ENCODE data around the gene DUSP22.
A peak's percentile ranks its signal among the peaks of the same experiment; 100 is the strongest.
"Not testable (repeated sequence)": the region's sequence is repeated elsewhere in the genome, so short reads cannot be mapped to it uniquely, and the experiment has no call there.

The DUSP22 gene

GRCh38 chr6:291697-292505 lies at the start of gene DUSP22:
Gene DUSP22, plus strand, starts transcription at chr6:292487. Its CDS starts 53 bp downstream, at chr6:292540.
- Mint-ChIP-seq H3K4me3 (peak within 1 kb of the TSS; percentile 87 to 98), H3K4me1 (peaks cover 54% of the 10 kb centered on the region), H3K27ac (peak within 1 kb of the TSS; percentile 86 to 98), H3K27me3 (no peaks in the 10 kb centered on the region), H3K9me3 (no peaks in the 10 kb centered on the region)
- DNase-seq (peak; percentile 95), ATAC-seq (peak; percentile 78)

- no peak for ATAC-seq
- no peak for DNase-seq
- no peaks in the 10 kb centered on the region for H3K27me3 Mint-ChIP-seq
- peaks cover 20% of the 10 kb centered on the region for H3K4me1 Mint-ChIP-seq
- H3K4me3 Mint-ChIP-seq = no peak overlapping the region
- no peaks in the 10 kb centered on the region for H3K9me3 Mint-ChIP-seq
- H3K27ac Mint-ChIP-seq = no peak overlapping the region
Observed at GRCh38 chr6:246352-246751, 45.9 kb upstream of the DUSP22 start.

- Mint-ChIP-seq H3K4me1 (peaks cover 26% of the 10 kb centered on the region), H3K4me3 (no peak overlapping the region), H3K27ac (no peak overlapping the region), H3K27me3 (no peaks in the 10 kb centered on the region), H3K9me3 (no peaks in the 10 kb centered on the region)
- ATAC-seq (no peak), DNase-seq (no peak)
Observed at GRCh38 chr6:247351-247750, 44.9 kb upstream of the DUSP22 start.

GRCh38 chr6:248046-248445 lies 44.2 kb upstream of the DUSP22 start:
- H3K4me1 Mint-ChIP-seq = peaks cover 33% of the 10 kb centered on the region
- not testable (repeated sequence) for H3K4me3 Mint-ChIP-seq, DNase-seq, H3K9me3 Mint-ChIP-seq, H3K27me3 Mint-ChIP-seq, H3K27ac Mint-ChIP-seq, ATAC-seq

- H3K4me1 Mint-ChIP-seq = peaks cover 52% of the 10 kb centered on the region
- no peak for ATAC-seq
- peak overlapping the region in 1 of 2 donors; percentile 89 for H3K27ac Mint-ChIP-seq
- H3K9me3 Mint-ChIP-seq = no peaks in the 10 kb centered on the region
- H3K27me3 Mint-ChIP-seq = no peaks in the 10 kb centered on the region
- DNase-seq = no peak
- peak overlapping the region in 1 of 2 donors; percentile 32 for H3K4me3 Mint-ChIP-seq
Observed at GRCh38 chr6:250676-251075, 41.6 kb upstream of the DUSP22 start.

- DNase-seq (no peak), ATAC-seq (peak; percentile 92)
- Mint-ChIP-seq H3K4me3 (peak overlapping the region; percentile 23 to 49), H3K27ac (peak overlapping the region; percentile 72 to 89), H3K4me1 (peaks cover 53% of the 10 kb centered on the region), H3K27me3 (no peaks in the 10 kb centered on the region), H3K9me3 (no peaks in the 10 kb centered on the region)
Observed at GRCh38 chr6:251920-252319, 40.4 kb upstream of the DUSP22 start.

- peak; percentile 42 for ATAC-seq
- no peaks in the 10 kb centered on the region for H3K9me3 Mint-ChIP-seq
- H3K27ac Mint-ChIP-seq = no peak overlapping the region
- H3K27me3 Mint-ChIP-seq = no peaks in the 10 kb centered on the region
- H3K4me1 Mint-ChIP-seq = peaks cover 63% of the 10 kb centered on the region
- H3K4me3 Mint-ChIP-seq = peak overlapping the region; percentile 41 to 44
- DNase-seq = no peak
Observed at GRCh38 chr6:252775-253535, 39.3 kb upstream of the DUSP22 start.

- Mint-ChIP-seq H3K4me3 (no peak overlapping the region), H3K27me3 (no peaks in the 10 kb centered on the region), H3K4me1 (peaks cover 66% of the 10 kb centered on the region), H3K9me3 (no peaks in the 10 kb centered on the region), H3K27ac (peak overlapping the region in 1 of 2 donors; percentile 83)
- no peak for ATAC-seq
- DNase-seq = no peak
Observed at GRCh38 chr6:254016-254415, 38.3 kb upstream of the DUSP22 start.

- Mint-ChIP-seq H3K4me1 (peaks cover 72% of the 10 kb centered on the region), H3K27ac (no peak overlapping the region), H3K4me3 (no peak overlapping the region), H3K9me3 (no peaks in the 10 kb centered on the region), H3K27me3 (no peaks in the 10 kb centered on the region)
- ATAC-seq (no peak), DNase-seq (no peak)
Observed at GRCh38 chr6:255041-255750, 37.1 kb upstream of the DUSP22 start.

- H3K4me1 Mint-ChIP-seq = peaks cover 72% of the 10 kb centered on the region
- H3K27ac Mint-ChIP-seq = no peak overlapping the region
- no peak for DNase-seq
- H3K27me3 Mint-ChIP-seq = no peaks in the 10 kb centered on the region
- no peak for ATAC-seq
- H3K9me3 Mint-ChIP-seq = no peaks in the 10 kb centered on the region
- no peak overlapping the region for H3K4me3 Mint-ChIP-seq
Observed at GRCh38 chr6:255751-256083, 36.6 kb upstream of the DUSP22 start.

GRCh38 chr6:256169-256568 lies 36.1 kb upstream of the DUSP22 start:
- Mint-ChIP-seq H3K4me1 (peaks cover 72% of the 10 kb centered on the region), H3K4me3 (no peak overlapping the region), H3K9me3 (no peaks in the 10 kb centered on the region), H3K27me3 (no peaks in the 10 kb centered on the region), H3K27ac (no peak overlapping the region)
- no peak for ATAC-seq
- no peak for DNase-seq

GRCh38 chr6:257031-257725 lies 35.1 kb upstream of the DUSP22 start:
- no peaks in the 10 kb centered on the region for H3K27me3 Mint-ChIP-seq
- H3K4me1 Mint-ChIP-seq = peaks cover 63% of the 10 kb centered on the region
- no peaks in the 10 kb centered on the region for H3K9me3 Mint-ChIP-seq
- no peak overlapping the region for H3K4me3 Mint-ChIP-seq
- DNase-seq (no peak), ATAC-seq (no peak)
- peak overlapping the region in 1 of 2 donors; percentile 49 for H3K27ac Mint-ChIP-seq

- Mint-ChIP-seq H3K4me3 (no peak overlapping the region), H3K27ac (no peak overlapping the region), H3K27me3 (no peaks in the 10 kb centered on the region), H3K9me3 (no peaks in the 10 kb centered on the region), H3K4me1 (peaks cover 57% of the 10 kb centered on the region)
- DNase-seq = no peak
- ATAC-seq = peak; percentile 44
Observed at GRCh38 chr6:257774-258173, 34.5 kb upstream of the DUSP22 start.

GRCh38 chr6:259316-259715 lies 33.0 kb upstream of the DUSP22 start:
- ATAC-seq (no peak), DNase-seq (no peak)
- Mint-ChIP-seq H3K27me3 (no peaks in the 10 kb centered on the region), H3K4me1 (peaks cover 42% of the 10 kb centered on the region), H3K27ac (no peak overlapping the region), H3K9me3 (no peaks in the 10 kb centered on the region), H3K4me3 (no peak overlapping the region)

- Mint-ChIP-seq H3K4me3 (peak overlapping the region; percentile 38 to 55), H3K27me3 (no peaks in the 10 kb centered on the region), H3K4me1 (peaks cover 41% of the 10 kb centered on the region), H3K27ac (no peak overlapping the region), H3K9me3 (no peaks in the 10 kb centered on the region)
- peak; percentile 84 for ATAC-seq
- no peak for DNase-seq
Observed at GRCh38 chr6:259901-260508, 32.3 kb upstream of the DUSP22 start.
